Tibial nerve (tissue), 3 donors: ENCODE data around the gene ST3GAL2.
"Not testable (repeated sequence)": the region's sequence is repeated elsewhere in the genome, so short reads cannot be mapped to it uniquely, and the experiment has no call there.

Experiments
- CTCF ChIP-seq, 5 experiments: fragments of 200-600 bp in 3 of 5; fragments of 450-650 bp in 2 of 5; sonication (generic) in 3 of 5; IDR thresholded peaks; one replicate each; pipeline ENCODE4 v1.5.1; 2016 to 2019; ENCODE audit warnings: antibody characterized with exemption in 5 of 5, mild to moderate bottlenecking in 3 of 5, moderate library complexity in 2 of 5
- POLR2A ChIP-seq, 2 donors: fragments of 450-650 bp; IDR thresholded peaks; one replicate each; pipeline ENCODE4 v1.6.1; 2017; ENCODE audit warnings: antibody characterized with exemption in 2 of 2, mild to moderate bottlenecking in 2 of 2, moderate library complexity in 2 of 2

GRCh38 chr16:70450142-70451003 lies 11.5 kb upstream of the ST3GAL2 start:
- not testable (repeated sequence) for TF ChIP-seq POLR2A, CTCF (IDR thresholded peaks at IDR 0.05)
